Kidney glomerular epithelial cell (primary cell): ENCODE data around the gene IQGAP3.

Experiments used
- DNase-seq: peaks from one replicate; lab custom pipeline; 2025; lab: John Stamatoyannopoulos, UW

IQGAP3 gene

DNA sequence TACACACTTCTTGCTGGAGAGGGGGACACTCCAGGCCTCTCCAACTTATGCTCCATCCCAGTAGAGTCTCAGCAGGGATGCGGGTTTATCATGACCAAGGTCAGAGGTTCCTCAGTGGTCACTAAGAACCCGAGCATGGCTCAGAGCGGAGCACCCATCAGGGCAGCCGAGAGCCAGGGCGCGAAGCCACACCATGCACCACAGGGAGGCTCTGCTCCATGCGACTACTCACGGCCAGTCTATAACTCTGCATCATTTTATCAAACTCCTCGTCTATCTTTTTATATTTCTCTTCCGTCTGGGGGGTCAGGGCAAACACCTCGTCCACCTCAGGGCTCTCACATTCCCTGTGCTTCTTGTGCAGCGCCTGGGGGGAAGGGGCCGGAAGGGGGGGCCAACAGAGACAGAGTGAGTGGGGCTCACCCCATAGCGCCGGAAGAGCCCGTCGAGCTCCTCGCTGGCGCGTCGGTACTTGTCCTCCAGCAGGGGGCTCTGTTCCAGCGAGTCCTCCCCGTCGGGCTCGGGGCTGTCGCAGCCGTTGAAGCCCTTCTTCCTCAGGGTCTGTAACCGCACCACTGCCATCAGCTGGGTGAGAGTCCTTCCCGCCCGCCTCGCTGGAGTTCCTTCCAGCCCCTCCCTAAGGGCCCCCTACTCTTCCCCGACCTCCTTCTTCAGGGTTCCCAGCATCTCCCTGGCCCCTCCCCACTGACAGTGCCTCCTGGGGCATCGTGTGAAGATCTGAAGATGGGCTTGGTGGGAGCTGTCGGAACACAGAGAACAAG, 91.8 kb downstream of the IQGAP3 start:
- DNase-seq, result no peak

DNA sequence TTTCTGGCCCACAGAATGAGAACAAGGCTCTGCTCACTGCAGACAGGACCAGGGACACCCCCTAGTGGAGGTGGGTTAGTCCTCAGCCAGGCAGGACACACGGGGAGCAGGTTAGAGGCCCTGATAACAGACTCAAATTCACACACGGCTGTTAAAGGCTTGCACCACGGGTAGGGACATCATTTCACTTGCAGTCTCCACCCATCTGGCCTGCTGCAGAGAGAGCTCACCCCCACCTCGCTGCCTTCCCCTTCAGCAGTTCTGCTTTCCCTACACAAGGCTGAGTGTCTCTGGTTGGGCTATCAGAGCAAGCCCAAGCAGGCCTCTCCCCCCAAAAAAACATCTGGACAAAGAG, 92.4 kb downstream of the IQGAP3 start:
- DNase-seq, result no peak

- no peak for DNase-seq
Observed at GRCh38 chr1:156479093-156480015, 93.0 kb downstream of the IQGAP3 start.

DNA sequence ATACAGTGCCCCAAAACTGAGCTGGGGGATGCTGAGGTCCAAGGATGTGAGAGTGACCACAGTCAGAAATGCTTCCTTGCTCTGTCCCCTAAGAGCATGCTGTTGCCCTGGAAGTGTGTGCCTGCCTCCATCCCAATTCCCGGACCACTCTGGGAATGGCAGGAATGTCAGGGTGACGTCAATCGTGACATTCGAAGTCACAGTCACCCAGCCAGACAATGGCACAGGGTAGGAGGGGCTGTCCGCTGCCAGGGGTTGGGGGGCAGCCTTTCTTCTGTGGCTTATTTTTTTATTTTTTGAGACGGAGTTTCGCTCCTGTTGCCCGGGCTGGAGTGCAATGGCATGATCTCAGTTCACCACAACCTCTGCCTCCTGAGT, 94.1 kb downstream of the IQGAP3 start:
- DNase-seq, result no peak

GRCh38 chr1:156477526-156478249, 94.7 kb downstream of the IQGAP3 start:
- DNase-seq, result no peak

- DNase-seq, result peak; percentile 29
Observed at GRCh38 chr1:156476501-156477298, 95.7 kb downstream of the IQGAP3 start.

GRCh38 chr1:156475568-156476500, 96.5 kb downstream of the IQGAP3 start:
- no peak for DNase-seq
